ENCODE measurements around the gene LPP. TPM values are rescaled to one million over a fixed set of nuclear protein-coding genes. Genes with fewer than 3 reads are reported as not detected.

LPP gene
- polyA plus RNA-seq, 2 of the 4 experiments (the other 2 are of a cell fraction) = 11.0 to 30.8 TPM

GRCh38 chr3:188322135-188322887 lies 168.4 kb downstream of the LPP start:
- TF ChIP-seq ELK1 (IDR thresholded peaks at IDR 0.05; ENCODE audit: low read depth, low read length) (no peak), NPAS2 (CRISPR knock-in tag; IDR thresholded peaks at IDR 0.05; ENCODE audit: borderline replicate concordance) (no peak), SREBF2 (IDR thresholded peaks at IDR 0.05) (no peak), USF2 (IDR thresholded peaks at IDR 0.05) (no peak), JUNB (IDR thresholded peaks at IDR 0.05) (no peak), BHLHE40 (IDR thresholded peaks at IDR 0.05; ENCODE audit: low read depth, low read length) (no peak), HDAC2 (IDR thresholded peaks at IDR 0.05) (no peak), E2F6 (IDR thresholded peaks at IDR 0.05; ENCODE audit: borderline replicate concordance, low read depth) (no peak), RARB (CRISPR knock-in tag; IDR thresholded peaks at IDR 0.05) (no peak)
- Histone ChIP-seq H3K4me3 (no peak overlapping the region), H3K4me2 (no peak overlapping the region), H3K4me1 (peaks cover 17% of the 10 kb centered on the region; the same call in 2 of the 3 replicates), H3K9me3 (no peaks in the 10 kb centered on the region), H3K27ac (no peak overlapping the region)
- 89% methylated on average over 4 of the region's 4 CpGs for WGBS (ENCODE audit: missing lambda C conversion rate)
- ATAC-seq (no peak), DNase-seq (ENCODE audit: low read depth in 1 of 2, low spot score in 1 of 2) (no peak), FAIRE-seq (no peak)
- POLR2A ChIA-PET = no interaction called here
- CTCF ChIA-PET = interaction anchor here (0.9 kb wide), 1 partner anchor 584 kb away, joined by 3 read pairs; no protein-coding TSS in a partner anchor

- Histone ChIP-seq H3K4me2 (no peak overlapping the region), H3K4me1 (peaks cover 17% of the 10 kb centered on the region; the same call in 2 of the 3 replicates), H3K9me3 (no peaks in the 10 kb centered on the region), H3K27ac (no peak overlapping the region), H3K4me3 (no peak overlapping the region)
- TF ChIP-seq MYC (IDR thresholded peaks at IDR 0.05; ENCODE audit: borderline replicate concordance, low read length) = no peak
- TF ChIP-seq FOSL2 (IDR thresholded peaks at IDR 0.05) = no peak
- TF ChIP-seq FOSL2 (CRISPR knock-in tag; IDR thresholded peaks at IDR 0.05) = no peak
- no peak for TF ChIP-seq CTCF (IDR thresholded peaks at IDR 0.05)
- no peak for TF ChIP-seq MAFK (IDR thresholded peaks at IDR 0.05; ENCODE audit: partially characterized antibody)
- TF ChIP-seq HEYL (CRISPR knock-in tag; IDR thresholded peaks at IDR 0.05) = no peak
- TF ChIP-seq POLR2A (IDR thresholded peaks at IDR 0.05; ENCODE audit: low read length) = no peak
- no peak for TF ChIP-seq CEBPB (IDR thresholded peaks at IDR 0.05)
- TF ChIP-seq ESRRA (IDR thresholded peaks at IDR 0.05; ENCODE audit: borderline replicate concordance, low read length) = no peak
- no peak for TF ChIP-seq E2F6 (IDR thresholded peaks at IDR 0.05; ENCODE audit: borderline replicate concordance, low read depth)
- no peak for TF ChIP-seq SREBF2 (IDR thresholded peaks at IDR 0.05)
- no peak for TF ChIP-seq ZSCAN20 (CRISPR knock-in tag; IDR thresholded peaks at IDR 0.05)
- TF ChIP-seq PBX3 (IDR thresholded peaks at IDR 0.05) = no peak
- TF ChIP-seq NFE2L2 (conservative IDR thresholded peaks at IDR 0.05; ENCODE audit: low read length) = no peak
- ATAC-seq (no peak), DNase-seq (ENCODE audit: low read depth in 1 of 2, low spot score in 1 of 2) (no peak), FAIRE-seq (no peak)
- ChIA-PET POLR2A (no interaction called here), CTCF (no interaction called here)
- WGBS (ENCODE audit: missing lambda C conversion rate) = 77% methylated on average over 6 of the region's 6 CpGs
These were observed 169.3 kb downstream of the LPP start for GRCh38 chr3:188323067-188323842.
